GM12878 (cell line): ENCODE measurements around the gene ADGRF1.

Source experiments
- BCL11A ChIP-seq: IDR thresholded peaks from 2 replicates; pipeline ENCODE4 v1.6.1; 2011; ENCODE audit warnings: low read depth, low read length
- BHLHE40 ChIP-seq, 2 experiments: fragments of 450-650 bp in 1 of 2; IDR thresholded peaks; 2 replicates each; pipeline ENCODE4 v1.6.1; 2011 to 2017; ENCODE audit warnings: low read depth in 2 of 2, borderline replicate concordance in 1 of 2, improper control_type of control experiment in 1 of 2, low read length in 1 of 2, mild to moderate bottlenecking in 1 of 2
- CHD2 ChIP-seq: IDR thresholded peaks from 2 replicates; pipeline ENCODE4 v1.6.1; 2011; ENCODE audit warnings: low read depth, low read length, improper control_type of control experiment, borderline replicate concordance
- DPF2 ChIP-seq: fragments of 450-650 bp; IDR thresholded peaks from 2 replicates; pipeline ENCODE4 v1.6.1; 2017; ENCODE audit warnings: mild to moderate bottlenecking
- EP300 ChIP-seq, 2 experiments: fragments of 150-350 bp in 1 of 2; IDR thresholded peaks; 2 replicates each; pipeline ENCODE4 v1.6.1; 2011 to 2012; ENCODE audit warnings: low read depth in 2 of 2, low read length in 2 of 2, borderline replicate concordance in 1 of 2, improper control_type of control experiment in 1 of 2, inconsistent platforms in 1 of 2; ENCODE audit not compliant: control insufficient read depth in 1 of 2
- ESRRA ChIP-seq: IDR thresholded peaks from 2 replicates; pipeline ENCODE4 v1.6.1; 2012; ENCODE audit warnings: mild to moderate bottlenecking, low read length, improper control_type of control experiment
- ZNF274 ChIP-seq: IDR thresholded peaks from one replicate; pipeline ENCODE4 v1.8.0; 2011; ENCODE audit not compliant: insufficient read length, insufficient read depth
- ZNF384 ChIP-seq: IDR thresholded peaks from 2 replicates; pipeline ENCODE4 v1.6.1; 2012; ENCODE audit warnings: low read depth, mild to moderate bottlenecking, low read length, improper control_type of control experiment, borderline replicate concordance
- TF ChIP-seq, protein P1 (sequence below), 3 experiments: IDR thresholded peaks in 2 of 3; conservative IDR thresholded peaks in 1 of 3; 2 replicates each; pipeline ENCODE4 v1.5.1; 2011; ENCODE audit warnings: low read depth in 3 of 3, low read length in 3 of 3, mild to moderate bottlenecking in 3 of 3, control low read depth in 2 of 3, moderate library complexity in 2 of 3, inconsistent platforms in 1 of 3, mixed read lengths in 1 of 3; ENCODE audit not compliant: control insufficient read depth in 2 of 3, insufficient read depth in 1 of 3; ENCODE audit errors: extremely low read depth in 1 of 3

DNA sequence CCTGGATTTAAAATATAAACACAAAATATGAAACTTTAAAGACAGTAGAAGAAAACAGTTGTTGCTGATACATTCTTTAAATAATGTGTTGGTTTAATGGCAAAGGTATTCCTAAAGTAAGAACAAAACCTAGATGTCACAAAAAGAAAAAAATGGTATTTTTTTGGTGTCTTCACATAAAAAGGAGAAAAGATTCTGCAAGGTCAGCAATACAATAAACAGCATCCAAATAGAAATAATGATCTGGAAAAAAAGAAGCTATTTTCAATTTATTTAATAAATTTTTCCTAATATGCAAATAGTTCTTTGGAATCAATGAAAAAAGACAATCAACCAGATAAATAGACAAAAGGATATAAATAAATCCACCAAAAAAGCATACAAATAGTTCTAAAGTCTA is 6.5 kb upstream of the ADGRF1 start:
- no peak for TF ChIP-seq BCL11A
- TF ChIP-seq BHLHE40 (IDR thresholded peaks at IDR 0.05; ENCODE audit: borderline replicate concordance in 1 of 2, low read depth in 2 of 2, low read length in 1 of 2) = no peak
- TF ChIP-seq EP300 (IDR thresholded peaks at IDR 0.05; ENCODE audit: borderline replicate concordance in 1 of 2, control insufficient read depth in 1 of 2, low read depth in 2 of 2, low read length in 2 of 2) = no peak
- no peak for TF ChIP-seq ZNF384
- TF ChIP-seq DPF2 = no peak
- no peak for TF ChIP-seq ESRRA
- TF ChIP-seq, protein P1, sequence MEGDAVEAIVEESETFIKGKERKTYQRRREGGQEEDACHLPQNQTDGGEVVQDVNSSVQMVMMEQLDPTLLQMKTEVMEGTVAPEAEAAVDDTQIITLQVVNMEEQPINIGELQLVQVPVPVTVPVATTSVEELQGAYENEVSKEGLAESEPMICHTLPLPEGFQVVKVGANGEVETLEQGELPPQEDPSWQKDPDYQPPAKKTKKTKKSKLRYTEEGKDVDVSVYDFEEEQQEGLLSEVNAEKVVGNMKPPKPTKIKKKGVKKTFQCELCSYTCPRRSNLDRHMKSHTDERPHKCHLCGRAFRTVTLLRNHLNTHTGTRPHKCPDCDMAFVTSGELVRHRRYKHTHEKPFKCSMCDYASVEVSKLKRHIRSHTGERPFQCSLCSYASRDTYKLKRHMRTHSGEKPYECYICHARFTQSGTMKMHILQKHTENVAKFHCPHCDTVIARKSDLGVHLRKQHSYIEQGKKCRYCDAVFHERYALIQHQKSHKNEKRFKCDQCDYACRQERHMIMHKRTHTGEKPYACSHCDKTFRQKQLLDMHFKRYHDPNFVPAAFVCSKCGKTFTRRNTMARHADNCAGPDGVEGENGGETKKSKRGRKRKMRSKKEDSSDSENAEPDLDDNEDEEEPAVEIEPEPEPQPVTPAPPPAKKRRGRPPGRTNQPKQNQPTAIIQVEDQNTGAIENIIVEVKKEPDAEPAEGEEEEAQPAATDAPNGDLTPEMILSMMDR (IDR thresholded peaks at IDR 0.05 in 2 of 3, conservative IDR thresholded peaks at IDR 0.05 in 1 of 3; ENCODE audit: control insufficient read depth in 2 of 3, extremely low read depth in 1 of 3, insufficient read depth in 1 of 3, low read depth in 3 of 3, low read length in 3 of 3) = no peak
- no peak for TF ChIP-seq CHD2
- no peak for TF ChIP-seq ZNF274
